Mucosa of gallbladder (tissue), 1 donor: ENCODE data around the gene TMEM190. TPM values are rescaled to one million over a fixed set of nuclear protein-coding genes. Genes with fewer than 3 reads are reported as not detected.
A peak's percentile ranks its signal among the peaks of the same experiment; 100 is the strongest.

Experiments used
- DNase-seq: peaks from one replicate; pipeline ENCODE4 v3.0.0-alpha.2; 2020; ENCODE audit warnings: low spot score
- total RNA-seq: library from RNA; stranded (reverse); gene quantifications from one replicate; pipeline ENCODE4 v1.2.1, GENCODE V29; 2021
- donor health status: DM: no; HTN: no; CAD: no.

The TMEM190 gene
- total RNA-seq, 1 donor from 2014 or later: not detected

DNA sequence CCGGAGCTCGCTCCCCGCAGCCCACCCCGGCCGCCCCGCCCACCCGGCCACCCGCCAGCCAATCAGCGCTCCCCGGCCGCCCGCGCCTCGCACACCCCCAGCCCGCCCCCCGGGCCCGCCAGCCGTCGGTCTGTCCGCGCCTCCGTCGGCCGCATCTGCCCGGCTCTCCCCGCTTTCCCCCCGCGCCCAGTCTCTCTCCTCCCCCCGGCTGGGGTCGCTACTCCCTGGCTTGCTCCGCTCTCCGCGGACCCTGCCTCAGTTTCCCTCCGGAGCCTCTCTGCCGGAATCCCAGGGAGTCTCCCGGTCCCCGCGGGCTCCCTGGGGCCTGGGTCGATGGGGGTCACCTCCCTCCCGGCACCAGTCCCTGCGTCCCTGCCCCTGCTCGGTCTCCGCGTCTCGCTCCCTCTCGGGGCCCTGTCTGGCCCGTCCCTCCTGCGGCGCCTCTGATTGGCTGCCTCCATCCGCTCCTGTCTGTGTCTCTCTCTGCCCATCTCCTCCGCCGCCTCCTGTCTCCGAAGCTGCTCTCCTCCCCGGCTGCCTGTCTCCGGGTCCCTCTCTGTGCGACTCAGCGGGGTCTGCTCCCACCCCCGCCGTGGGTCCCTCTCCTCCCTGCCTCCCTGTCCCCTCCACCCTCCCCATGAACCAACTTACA lies 6.8 kb upstream of the TMEM190 start:
- DNase-seq: no peak

DNA sequence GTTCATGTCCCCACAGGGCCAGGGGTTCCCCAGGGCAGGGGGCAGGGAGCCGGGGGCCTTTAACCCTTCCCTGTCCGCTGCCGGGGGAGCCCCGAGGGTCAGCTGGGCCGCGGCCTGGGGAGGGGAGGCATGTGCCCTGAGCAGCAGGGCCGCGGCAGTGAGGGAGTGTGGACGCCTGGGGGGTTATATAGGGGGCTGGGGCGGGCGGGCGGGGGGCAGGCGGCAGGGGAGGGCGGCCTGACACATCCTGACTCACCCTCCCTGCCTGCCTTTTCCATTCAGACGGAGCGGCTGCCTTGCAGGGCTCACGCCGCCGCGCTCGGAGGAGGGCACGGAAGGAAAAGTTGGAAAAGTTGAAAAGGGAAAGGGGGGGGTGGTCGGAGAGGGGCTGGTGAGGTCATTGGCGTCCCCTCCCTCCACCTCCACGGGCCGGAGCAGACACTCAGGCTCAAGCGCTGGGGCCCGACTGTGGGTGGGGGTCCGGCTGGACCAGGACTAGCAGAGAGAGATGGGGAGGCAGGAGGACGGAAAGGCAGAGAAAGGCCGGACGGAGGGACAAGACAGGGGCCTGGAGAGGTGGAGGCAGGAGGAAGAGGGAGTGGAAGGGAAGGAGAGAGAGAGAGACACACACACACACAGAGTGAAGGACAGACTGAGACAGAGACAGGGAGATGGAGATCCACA lies 6.2 kb upstream of the TMEM190 start, which contains the start of gene IL11:
IL11 (minus strand) TSS at position 159 of the 684 bp plus-strand sequence; CDS start at position 6, 153 bp downstream.
- DNase-seq: no peak

DNA sequence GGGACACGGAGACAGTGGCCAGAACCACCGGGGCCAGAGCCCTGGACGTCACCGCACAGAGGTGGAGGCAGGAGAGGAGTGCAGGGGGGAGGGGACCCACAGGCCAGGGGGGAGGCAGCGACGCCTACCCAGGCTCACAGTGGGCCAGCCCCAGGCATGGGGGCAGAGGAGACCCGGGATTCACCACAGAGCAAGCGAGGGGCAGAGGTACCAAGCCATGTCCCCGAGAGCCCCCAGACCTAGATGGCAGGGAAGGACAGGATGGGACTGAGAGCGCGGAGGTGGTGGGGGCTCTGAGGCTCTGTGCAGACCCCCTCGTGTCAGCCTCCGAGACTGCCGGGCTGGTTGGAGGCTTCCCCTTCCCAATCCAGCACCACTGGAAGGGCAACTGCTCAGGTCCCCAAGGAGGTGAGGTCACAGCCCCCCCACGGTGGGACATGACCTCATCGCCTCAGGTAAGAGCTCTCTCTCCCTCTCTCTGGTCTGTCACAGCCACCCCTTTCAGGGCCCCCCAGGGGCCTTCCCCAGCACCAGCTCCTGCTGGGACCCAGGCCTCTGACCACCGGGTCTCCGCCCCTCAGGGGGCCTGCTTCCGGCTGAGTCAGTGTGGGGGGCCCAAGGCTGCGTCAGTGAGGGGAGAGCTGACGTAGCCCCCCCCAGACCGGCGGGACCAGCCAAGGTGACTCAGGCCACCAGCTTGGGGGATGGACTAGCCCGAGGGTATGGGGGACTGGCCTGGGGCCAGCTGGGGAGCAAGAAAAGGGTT lies 4.1 kb upstream of the TMEM190 start:
- no peak for DNase-seq

DNA sequence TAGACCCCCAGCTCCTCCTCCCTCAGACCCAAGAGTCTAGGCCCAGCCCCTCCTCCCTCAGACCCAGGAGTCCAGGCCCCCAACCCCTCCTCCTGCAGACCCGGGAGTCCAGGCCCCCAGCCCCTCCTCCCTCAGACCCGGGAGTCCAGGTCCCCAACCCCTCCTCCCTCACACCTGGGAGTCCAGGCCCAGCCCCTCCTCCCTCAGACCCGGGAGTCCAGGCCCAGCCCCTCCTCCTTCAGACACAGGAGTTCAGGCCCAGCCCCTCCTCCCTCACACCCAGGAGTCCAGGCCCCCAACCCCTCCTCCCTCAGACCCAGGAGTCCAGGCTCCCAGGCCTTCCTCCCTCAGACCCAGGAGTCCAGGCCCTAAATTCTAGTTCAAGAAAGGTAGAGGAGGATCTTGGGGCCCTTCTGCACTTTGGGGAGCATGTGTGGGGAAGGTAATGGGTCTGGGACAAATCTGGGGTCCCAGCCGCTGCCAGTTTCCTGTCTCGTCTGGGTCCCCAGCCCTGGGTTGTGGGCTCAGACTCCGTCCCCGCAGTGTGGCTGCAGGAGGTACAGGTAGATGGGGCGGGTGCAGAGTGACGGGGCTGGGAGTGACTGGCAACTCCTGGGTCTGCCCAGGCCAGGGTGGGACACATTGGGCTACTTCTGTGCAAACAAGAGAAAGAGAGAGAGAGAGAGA lies 3.2 kb upstream of the TMEM190 start:
- DNase-seq: no peak

DNA sequence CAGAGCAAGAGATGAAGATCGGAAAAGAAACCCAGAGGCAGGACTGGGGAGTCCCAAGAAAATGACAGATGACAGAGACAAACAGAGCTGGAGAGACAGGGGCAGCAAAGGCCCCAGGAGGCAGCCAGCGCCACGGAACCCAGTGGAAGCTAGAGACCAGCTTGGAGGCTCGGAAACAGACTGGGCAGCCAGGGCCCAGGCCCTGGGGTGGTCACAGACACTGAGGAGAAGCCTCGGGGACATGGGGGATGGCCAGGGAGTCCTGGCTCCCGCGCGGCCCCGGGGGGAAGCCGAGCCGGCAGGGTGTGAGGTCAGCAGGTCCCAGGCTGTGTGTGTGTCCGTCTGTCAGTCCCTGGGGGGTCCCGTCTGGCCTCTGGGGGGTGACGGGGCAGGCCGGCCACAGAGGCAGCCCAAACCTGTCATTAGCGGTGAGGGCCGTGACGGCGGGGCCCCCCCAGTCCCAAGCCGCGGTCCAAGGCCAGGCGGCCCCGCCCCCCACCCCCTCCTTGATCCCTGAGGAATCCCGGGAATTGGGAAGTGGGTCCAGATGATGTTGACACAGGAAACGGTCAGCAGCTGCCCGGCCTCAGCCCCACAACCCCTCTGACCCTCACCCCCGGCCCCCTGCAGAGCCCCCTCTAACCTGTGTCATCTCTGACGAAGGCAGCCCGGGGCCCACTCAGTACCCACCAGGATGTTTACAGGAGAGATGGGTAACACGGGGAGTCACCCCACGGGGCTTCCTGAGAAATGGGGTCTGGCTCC lies 2.5 kb upstream of the TMEM190 start:
- no peak for DNase-seq

DNA sequence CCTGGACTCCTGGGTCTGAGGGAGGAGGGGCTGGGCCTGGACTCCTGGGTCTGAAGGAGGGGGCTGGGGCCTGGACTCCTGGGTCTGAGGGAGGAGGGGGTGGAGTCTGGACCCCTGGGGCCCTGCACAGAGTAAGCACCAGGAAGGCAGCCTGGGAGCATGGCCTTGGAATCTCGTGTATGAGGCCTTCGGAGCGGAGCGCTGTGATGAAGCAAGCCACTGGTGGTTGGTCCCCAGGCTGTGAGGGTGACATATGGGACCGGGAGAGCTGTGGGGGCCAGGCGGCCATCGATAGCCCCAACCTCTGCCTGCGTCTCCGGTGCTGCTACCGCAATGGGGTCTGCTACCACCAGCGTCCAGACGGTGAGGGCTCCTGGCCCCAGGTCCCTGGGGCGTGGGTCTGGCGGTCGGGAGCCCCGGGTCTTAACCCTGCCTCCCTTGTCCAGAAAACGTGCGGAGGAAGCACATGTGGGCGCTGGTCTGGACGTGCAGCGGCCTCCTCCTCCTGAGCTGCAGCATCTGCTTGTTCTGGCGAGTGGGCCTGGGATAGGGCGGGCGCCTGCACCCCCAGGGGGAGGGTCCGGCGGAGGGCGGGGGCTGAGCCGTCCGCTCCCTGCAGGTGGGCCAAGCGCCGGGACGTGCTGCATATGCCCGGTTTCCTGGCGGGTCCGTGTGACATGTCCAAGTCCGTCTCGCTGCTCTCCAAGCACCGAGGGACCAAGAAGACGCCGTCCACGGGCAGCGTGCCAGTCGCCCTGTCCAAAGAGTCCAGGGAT lies 918 bp downstream of the TMEM190 start:
- no peak for DNase-seq

DNA sequence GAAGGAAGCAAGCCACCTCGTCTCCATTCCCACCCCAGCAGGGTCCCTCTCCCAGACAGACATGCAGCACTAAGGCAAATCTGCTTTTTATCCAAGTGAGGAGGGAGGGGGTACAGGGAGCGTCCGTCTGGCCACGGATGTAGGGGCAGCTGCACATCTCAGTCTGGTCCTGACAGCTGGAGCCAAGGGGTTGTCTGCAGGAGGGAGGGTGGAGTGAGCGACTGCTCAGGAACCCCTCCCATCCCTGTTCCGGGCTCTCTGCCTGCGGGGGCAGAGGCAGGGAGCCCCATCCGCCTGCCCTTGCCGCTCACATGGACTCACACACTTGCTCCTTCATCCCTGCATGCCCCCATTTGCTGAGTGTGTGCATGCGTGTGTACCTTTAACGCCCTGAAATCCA lies 2.5 kb downstream of the TMEM190 start:
- DNase-seq: no peak

DNA sequence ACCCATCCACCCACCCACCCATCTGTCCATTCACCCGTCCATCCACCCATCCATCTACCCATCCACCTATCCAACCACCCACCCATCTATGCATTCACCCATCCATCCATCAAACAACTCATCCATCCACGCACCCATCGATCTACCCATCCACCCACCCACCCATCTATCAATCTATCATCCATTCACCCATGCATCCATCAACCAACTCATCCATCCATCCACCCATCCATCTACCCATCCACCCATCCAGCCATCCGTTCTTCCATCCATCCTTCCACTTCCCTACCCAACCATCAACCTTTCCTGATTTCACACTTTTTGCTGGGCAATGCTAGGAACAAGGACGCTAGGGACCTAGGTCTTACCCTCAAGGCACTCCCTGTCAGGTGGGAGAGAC lies 5.4 kb downstream of the TMEM190 start:
- DNase-seq: no peak

DNA sequence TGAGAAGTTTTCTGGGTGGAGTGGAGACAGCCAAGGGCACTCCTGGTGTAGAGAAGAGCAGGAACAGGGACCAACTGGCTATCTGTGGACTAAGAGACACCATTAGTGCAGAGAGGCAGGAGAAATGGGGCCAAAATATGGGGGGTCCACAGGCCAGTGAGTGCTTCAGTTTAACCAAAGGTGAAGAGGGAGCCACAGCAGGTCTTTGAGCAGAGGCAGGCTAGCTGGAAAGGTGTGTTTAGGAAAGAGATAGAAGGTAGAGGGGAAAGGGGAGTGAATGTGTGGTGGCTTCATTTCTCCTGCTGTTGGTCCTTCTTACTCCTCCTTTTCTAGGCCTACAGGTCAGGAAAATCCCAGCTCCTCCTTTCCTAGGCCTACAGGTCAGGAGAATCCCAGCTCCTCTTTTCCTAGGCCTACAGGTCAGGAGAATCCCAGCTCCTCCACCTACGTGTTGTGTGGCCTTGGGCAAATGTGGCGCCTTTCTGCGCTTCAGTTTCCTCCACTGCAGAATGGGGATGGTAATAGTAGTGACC lies 6.0 kb downstream of the TMEM190 start:
- DNase-seq: no peak

DNA sequence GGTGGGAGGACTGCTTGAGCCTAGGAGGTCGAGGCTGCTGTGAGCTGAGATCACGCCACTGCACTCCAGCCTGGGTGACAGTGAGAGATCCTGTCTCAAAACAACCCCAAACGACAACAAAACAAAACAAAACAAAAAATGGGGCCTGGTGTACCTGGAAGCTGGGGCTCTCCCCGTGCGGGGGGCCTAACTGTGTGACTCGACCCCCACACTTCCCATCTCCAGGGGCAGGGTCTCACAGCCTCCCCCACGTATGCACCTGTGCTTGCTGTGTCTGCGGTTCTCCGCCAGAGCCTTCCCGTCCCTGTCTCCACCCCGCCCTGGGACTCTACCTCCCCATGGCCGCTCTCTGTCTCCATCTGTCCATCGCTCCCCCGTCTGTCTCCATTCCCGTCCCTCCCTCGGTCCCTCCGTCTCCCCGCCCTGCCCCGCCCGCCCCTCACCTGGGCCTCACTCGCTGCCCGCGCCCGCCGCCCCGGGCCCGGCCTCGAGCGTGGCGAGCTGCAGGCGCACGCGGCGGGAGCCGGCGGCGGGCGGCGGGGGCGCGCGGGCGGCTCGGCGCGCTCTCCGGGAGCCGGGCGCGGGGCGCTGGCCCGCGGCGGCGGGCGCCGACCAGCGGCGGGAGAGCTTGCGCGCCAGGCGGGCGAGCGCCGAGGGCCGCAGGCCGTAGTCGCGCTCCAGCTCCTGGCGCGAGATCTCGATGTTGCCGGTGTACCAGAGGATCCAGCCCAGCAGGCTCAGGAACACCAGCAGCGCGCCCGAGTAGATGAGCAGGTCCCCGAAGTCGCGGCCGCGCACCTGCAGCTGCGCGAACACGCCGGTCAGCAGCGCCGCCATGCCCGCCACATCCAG lies 6.9 kb downstream of the TMEM190 start:
- DNase-seq: peak; percentile 37

DNA sequence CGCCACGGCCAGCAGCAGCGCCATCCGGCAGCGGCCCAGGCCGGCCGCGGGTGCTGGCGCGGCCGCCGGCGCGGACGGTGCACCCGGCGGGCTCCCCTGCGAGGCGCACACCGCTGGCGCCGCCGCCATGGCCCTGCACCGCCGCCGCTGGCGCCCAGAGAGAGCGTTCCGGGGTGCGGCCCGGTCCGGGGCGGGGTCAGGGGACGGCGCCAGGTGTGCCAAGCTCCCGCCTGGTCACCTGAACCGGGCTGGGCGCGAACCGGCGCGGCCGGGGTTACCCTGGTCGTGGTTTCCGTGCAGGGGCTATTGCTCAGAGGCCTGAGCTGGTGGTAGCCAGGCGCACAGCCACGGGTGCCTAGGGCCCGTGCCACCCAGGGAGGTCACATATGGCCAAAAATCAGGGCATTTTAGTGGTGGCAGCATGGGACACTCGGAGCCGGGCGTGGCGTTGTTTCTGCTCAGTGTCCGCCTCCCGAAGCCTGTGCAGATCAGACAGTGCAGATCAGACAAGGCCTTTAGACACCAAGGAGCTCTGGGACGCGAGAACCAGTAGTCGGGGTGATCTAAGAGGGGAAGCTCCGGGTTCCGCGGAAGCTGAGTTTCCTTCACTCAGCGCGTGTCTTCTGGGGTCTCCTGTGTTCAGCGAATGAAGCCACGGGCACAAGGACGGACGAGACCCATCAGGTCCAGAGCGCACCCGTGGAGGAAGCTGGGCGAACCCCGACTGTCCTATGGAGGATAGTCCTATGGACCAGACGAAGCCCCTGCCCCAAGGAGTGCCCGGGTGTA lies 7.7 kb downstream of the TMEM190 start, which contains the start of gene TMEM238:
TMEM238 (minus strand) TSS at position 162 of the 789 bp plus-strand sequence; CDS start at position 129, 33 bp downstream.
- DNase-seq: peak; percentile 44

DNA sequence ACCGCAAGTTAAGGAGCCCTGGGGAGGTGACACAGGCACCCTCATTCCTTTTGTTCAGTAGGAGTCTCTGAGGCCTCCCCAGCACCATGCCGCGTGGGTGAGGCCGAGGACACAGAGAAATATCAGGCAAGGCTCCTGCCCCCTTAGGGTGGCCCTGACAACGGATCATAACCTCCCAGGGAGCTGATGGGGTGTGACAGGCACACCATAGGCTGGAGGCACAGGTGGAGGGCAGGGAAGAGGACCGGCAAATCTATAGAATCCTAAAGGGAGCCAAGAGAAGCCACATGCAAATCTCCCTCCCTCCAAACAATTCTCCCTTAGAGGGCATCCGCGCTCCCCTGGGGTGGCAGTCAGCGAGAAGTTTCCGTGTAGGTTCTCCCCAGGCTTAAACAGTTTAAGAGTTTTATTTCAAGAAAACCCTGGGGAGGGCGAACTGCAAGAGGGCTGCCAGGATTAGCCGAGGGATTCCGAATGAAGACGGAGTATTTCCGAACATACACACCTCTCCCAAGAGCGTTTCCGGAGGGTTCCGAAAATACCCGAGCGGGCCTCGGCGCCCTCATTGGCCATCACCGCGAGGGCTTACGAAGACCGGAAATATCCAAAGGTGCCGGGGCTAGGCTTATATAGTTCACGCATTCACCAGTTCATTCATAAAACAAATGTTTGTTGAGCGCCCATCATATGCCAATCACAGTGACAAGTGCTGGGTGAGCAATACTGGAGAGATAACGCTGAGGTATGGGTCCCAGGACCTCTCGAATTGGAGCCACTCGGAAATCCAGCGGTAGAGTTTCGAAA lies 8.5 kb downstream of the TMEM190 start:
- peak; percentile 98 for DNase-seq

DNA sequence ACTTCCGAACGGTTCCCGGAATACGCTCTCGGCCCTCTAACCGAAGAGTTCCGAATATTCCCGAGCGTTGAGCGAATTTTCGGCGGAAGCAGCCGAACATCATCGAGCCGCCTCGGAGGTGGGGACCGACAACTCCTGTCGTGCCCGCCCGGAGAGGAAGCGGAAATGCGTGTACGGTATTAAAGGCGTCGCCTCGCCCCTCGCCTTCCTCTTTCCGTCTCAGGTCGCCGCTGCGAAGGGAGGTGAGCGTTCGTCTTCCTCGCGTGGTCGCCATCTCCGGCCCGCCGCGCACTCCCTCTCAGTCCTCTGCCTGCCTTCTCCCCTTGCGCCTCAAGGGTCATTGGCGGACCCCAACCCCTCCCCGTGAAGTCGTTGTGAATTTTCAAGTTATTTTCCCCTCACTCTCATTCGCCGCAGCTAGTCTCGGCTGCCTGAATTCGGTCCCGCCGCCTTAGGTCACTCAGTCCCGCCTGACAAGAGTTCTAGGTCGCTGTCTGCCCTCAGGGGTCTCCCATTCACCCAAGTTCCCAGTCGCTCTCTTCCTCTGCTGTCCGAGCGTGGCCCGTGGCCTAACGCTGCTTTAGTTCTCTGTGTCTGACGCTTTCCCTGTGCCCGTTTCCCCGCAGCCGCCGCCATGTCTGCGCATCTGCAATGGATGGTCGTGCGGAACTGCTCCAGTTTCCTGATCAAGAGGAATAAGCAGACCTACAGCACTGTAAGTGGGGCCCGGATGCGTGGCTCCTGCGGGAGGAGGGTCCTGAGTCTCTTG lies 9.3 kb downstream of the TMEM190 start, which contains the start of gene RPL28:
RPL28 (plus strand) TSS at position 209 of the 769 bp plus-strand sequence; CDS start at position 635, 426 bp downstream.
- DNase-seq: peak; percentile 99

DNA sequence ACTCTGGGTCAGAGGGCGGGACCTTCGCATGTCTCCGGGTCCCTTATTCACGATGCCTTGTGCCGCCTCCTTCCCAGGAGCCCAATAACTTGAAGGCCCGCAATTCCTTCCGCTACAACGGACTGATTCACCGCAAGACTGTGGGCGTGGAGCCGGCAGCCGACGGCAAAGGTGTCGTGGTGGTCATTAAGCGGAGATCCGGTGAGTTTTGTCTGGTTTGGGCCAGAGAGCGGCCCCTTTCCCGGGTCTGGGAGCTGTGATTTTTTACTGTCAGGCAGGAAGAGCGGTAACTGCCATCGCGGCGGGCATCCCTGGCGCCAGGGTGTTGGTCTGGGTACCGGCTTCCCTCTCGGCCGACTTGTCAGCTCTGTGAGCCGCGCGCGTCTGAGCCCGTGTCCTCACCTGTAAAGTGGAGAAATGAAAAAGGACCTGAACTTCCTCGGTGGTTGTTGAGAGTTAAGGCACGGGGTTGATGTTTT lies 9.9 kb downstream of the TMEM190 start:
- no peak for DNase-seq

DNA sequence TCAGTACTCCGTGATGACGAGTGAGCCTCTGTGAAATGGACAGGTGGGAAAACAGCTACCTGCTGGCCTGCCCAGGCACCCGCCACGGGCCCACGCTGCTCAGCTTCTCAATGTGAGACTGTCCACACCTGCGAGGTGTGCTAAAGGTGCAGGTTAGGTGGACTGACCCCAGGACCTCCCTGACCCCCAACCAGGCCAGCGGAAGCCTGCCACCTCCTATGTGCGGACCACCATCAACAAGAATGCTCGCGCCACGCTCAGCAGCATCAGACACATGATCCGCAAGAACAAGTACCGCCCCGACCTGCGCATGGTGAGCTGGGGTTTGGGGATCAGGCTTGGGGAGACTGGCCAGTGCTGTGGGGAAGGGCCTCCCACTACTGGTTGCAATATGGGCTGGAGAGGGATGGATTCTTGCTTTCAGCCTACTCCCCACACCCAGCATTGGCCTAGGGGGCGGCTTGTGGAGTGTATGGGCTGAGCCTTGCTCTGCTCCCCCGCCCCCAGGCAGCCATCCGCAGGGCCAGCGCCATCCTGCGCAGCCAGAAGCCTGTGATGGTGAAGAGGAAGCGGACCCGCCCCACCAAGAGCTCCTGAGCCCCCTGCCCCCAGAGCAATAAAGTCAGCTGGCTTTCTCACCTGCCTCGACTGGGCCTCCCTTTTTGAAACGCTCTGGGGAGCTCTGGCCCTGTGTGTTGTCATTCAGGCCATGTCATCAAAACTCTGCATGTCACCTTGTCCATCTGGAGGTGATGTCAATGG lies 11.3 kb downstream of the TMEM190 start:
- no peak for DNase-seq
